Psoas muscle (tissue), 8 donors: Measurements from ENCODE around the gene RHAG. TPM values are rescaled to one million over a fixed set of nuclear protein-coding genes. Genes with fewer than 3 reads are reported as not detected.
"Not testable (repeated sequence)": the region's sequence is repeated elsewhere in the genome, so short reads cannot be mapped to it uniquely, and the experiment has no call there.

Source experiments
- ATAC-seq, 4 donors: fragments of 200-7000 bp; cut with Tn5 transposase; one replicate each; pipeline ENCODE4 v1.9.1; 2020; ENCODE audit warnings: moderate library complexity in 3 of 4, mild to moderate bottlenecking in 2 of 4
- DNase-seq, 2 donors: peaks; one replicate each; pipeline ENCODE4 v3.0.0-alpha.2; 2020
- H3K27ac ChIP-seq: fragments of 200-600 bp; one replicate; pipeline ENCODE4 v1.8.0; 2022
- H3K27me3 ChIP-seq, 3 donors: fragments of 200-600 bp in 1 of 3; one replicate each; pipeline versions ENCODE4 v1.6.1 to v1.8.0; 2013 to 2022; ENCODE audit warnings: low read length in 2 of 3, mild to moderate bottlenecking in 2 of 3, moderate library complexity in 1 of 3; ENCODE audit not compliant: insufficient read depth in 3 of 3
- H3K36me3 ChIP-seq, 2 donors: fragments of 200-600 bp in 1 of 2; one replicate each; pipeline versions ENCODE4 v1.6.1 to v1.8.0; 2013 to 2022; ENCODE audit warnings: low read depth in 1 of 2, mild to moderate bottlenecking in 1 of 2, moderate library complexity in 1 of 2; ENCODE audit not compliant: insufficient read depth in 1 of 2
- H3K4me1 ChIP-seq: fragments of 200-600 bp; one replicate; pipeline ENCODE4 v1.8.0; 2022
- H3K4me3 ChIP-seq: fragments of 200-600 bp; one replicate; pipeline ENCODE4 v1.8.0; 2022; ENCODE audit warnings: mild to moderate bottlenecking
- H3K9me3 ChIP-seq: fragments of 200-600 bp; one replicate; pipeline ENCODE4 v1.8.0; 2022
- WGBS, 3 donors: extraction: QIAGEN DNeasy Blood & Tissue Kit; methylation state at CpG; one replicate each; pipeline versions ENCODE4 v1.1.6 to v1.1.7; 2013; 5-methylcytosine and 5-hydroxymethylcytosine counted together
- intact Hi-C, 2 donors: fragments of 100-400 bp; cut with DNase I; formaldehyde crosslinking; loops; one replicate each; pipeline versions ENCODE4 v1.11.0 to v1.14.2; 2022
- polyA plus RNA-seq, 3 donors: library from polyadenylated mRNA; stranded (reverse); fragments of 200-250 nt; gene quantifications; one replicate each; pipeline ENCODE4 v1.2.3, GENCODE V29; 2013
- total RNA-seq, 4 donors: library from RNA; stranded (reverse); fragmentation: NEBNext Ultra II Directional in 2 of 4; extraction: Animal tissue kit (Norgen Biotek cat#: 25700) in 2 of 4; gene quantifications; one replicate each; pipeline versions ENCODE4 v1.2.1 to v1.2.4, GENCODE V29; 2021 to 2023
- TF ChIP-seq, protein P1 (sequence below): fragments of 200-600 bp; IDR thresholded peaks from one replicate; pipeline ENCODE4 v1.8.0; 2022; ENCODE audit warnings: antibody characterized with exemption
- donor health status: healthy with polysubstance abuse.
- donor health status: DM: no; HTN: no; CAD: no; lungs with moderate emphysema.
- donor health status: Bipolar disorder and iron deficiency.
- donor health status: healthy.
- donor health status: DM: yes; HTN: yes; CAD: no.
- donor health status: DM: no; HTN: no; CAD: no.
- donor health status: DM: no; HTN: no; CAD: no.
- donor health status: DM: yes; HTN: yes; CAD: no.

RHAG gene
- total and polyA plus RNA-seq, 7 donors = 0.04 TPM; not detected in 6

DNA sequence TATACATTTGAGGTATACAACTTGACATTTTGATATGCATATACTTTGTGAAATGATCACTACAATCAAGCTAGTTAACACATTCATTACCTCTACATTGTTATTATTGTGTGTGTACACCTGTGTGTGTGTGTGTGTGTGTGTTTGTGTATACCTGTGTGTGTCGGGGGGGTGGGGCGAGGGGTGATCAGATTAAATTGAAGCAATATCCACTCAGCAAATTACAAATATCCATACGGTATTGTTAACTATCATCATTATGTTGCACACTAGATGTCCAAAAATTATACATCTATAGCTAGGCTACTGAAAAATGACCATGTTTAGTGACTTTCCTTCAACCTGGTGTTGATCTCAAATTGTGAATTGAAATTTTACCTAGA is 1.8 kb downstream of the RHAG start:
- H3K4me1 ChIP-seq = no peaks in the 10 kb centered on the region
- ATAC-seq (no peak), DNase-seq (no peak)
- 77 to 92% (median 79%) methylated on average over 3 of the region's 3 CpGs for WGBS, 3 donors
- no peaks in the 10 kb centered on the region for H3K9me3 ChIP-seq
- TF ChIP-seq, protein P1, sequence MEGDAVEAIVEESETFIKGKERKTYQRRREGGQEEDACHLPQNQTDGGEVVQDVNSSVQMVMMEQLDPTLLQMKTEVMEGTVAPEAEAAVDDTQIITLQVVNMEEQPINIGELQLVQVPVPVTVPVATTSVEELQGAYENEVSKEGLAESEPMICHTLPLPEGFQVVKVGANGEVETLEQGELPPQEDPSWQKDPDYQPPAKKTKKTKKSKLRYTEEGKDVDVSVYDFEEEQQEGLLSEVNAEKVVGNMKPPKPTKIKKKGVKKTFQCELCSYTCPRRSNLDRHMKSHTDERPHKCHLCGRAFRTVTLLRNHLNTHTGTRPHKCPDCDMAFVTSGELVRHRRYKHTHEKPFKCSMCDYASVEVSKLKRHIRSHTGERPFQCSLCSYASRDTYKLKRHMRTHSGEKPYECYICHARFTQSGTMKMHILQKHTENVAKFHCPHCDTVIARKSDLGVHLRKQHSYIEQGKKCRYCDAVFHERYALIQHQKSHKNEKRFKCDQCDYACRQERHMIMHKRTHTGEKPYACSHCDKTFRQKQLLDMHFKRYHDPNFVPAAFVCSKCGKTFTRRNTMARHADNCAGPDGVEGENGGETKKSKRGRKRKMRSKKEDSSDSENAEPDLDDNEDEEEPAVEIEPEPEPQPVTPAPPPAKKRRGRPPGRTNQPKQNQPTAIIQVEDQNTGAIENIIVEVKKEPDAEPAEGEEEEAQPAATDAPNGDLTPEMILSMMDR = no peak
- intact Hi-C loops = no loop called here
- no peaks in the 10 kb centered on the region for H3K36me3 ChIP-seq
- no peak overlapping the region for H3K27ac ChIP-seq
- H3K27me3 ChIP-seq = no peaks in the 10 kb centered on the region
- H3K4me3 ChIP-seq = no peak overlapping the region

DNA sequence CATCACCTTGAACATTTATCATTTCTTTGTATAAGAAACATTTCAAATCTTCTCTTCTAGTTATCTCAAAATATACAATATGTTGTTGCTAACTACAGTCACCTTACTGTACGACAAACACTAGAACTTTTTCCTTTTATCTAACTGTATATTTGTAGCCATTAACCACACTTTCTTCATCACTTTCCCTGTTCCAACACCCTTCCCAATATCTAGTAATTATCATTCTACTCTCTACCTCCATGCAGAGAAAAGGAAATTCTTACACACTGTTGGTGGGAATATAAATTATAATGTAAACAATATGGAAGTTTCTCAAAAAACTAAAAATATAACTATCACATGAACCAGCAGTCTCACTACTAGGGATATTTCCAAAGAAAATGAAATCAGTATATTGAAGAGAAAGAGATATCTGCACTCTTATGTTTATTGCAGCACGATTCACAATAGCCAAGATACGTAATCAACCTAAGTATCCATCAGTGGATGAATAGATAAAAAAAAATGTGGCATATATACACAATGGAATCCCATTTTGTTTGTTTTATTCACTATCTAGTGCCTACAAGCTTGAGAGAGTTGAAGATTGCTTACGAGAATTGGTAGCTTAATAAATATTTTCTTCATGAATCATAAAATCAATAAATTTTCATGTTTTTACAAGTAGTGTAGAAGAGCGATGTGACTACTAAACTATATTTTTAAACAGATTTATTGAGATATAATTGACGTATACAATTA is 2.4 kb downstream of the RHAG start:
- H3K27me3 ChIP-seq = no peaks in the 10 kb centered on the region
- WGBS, 3 donors = 91 to 94% (median 91%) methylated on average over 6 of the region's 6 CpGs
- no peak overlapping the region for H3K27ac ChIP-seq
- no peak overlapping the region for H3K4me3 ChIP-seq
- ATAC-seq (no peak), DNase-seq (no peak)
- no peaks in the 10 kb centered on the region for H3K36me3 ChIP-seq
- H3K9me3 ChIP-seq = no peaks in the 10 kb centered on the region
- intact Hi-C loops = no loop called here
- no peaks in the 10 kb centered on the region for H3K4me1 ChIP-seq
- TF ChIP-seq, protein P1 = no peak

DNA sequence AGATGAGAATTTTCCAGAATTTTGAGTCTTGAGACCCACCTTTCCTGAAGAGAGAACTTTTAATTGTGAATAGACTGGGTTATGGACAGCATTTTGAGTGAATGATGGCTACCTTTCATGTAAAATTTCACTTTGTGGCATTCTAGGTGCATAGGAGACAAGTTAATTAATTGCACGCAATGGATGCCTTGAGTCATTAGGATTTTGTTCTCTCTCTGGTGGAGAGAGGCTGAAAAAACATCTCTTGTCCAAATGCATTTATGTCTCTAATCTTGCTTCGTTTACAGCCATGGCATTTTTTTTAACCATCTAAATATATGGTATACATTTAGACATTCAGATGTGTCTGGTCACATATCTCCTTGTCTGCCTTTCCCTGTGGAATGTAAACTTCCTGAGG is 3.1 kb downstream of the RHAG start:
- no peak overlapping the region for H3K27ac ChIP-seq
- no peak overlapping the region for H3K4me3 ChIP-seq
- H3K27me3 ChIP-seq = no peaks in the 10 kb centered on the region
- no peaks in the 10 kb centered on the region for H3K9me3 ChIP-seq
- WGBS, 3 donors = 81 to 87% (median 84%) methylated on average over 2 of the region's 2 CpGs
- ATAC-seq (no peak), DNase-seq (no peak)
- TF ChIP-seq, protein P1 = no peak
- H3K4me1 ChIP-seq = no peaks in the 10 kb centered on the region
- intact Hi-C loops = no loop called here
- no peaks in the 10 kb centered on the region for H3K36me3 ChIP-seq

DNA sequence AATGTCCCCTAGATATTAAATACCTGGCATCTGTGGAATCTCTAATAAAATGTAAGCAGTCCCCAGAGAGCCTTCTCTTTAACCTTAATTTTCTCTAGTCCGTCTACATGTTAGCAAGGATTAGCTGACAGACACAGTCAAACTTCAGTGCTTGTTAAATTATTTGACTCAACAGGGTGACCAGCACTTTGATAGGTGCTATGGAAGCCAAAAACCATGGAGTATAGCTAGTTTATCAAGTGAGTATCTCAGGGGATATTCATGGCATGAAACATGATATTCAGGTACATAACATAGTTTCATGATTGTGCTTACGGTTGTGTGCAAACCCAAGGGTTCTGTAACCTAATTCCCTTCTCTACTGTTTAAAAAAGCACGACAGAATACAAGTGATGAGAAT is 3.9 kb downstream of the RHAG start:
- Histone ChIP-seq H3K4me3 (no peak overlapping the region), H3K4me1 (no peaks in the 10 kb centered on the region), H3K36me3 (no peaks in the 10 kb centered on the region), H3K9me3 (no peaks in the 10 kb centered on the region), H3K27me3 (no peaks in the 10 kb centered on the region), H3K27ac (no peak overlapping the region)
- ATAC-seq = no peak
- TF ChIP-seq, protein P1 = no peak
- intact Hi-C loops = no loop called here
- DNase-seq = no peak
- 52 to 57% (median 57%) methylated on average over 3 of the region's 3 CpGs for WGBS, 3 donors

DNA sequence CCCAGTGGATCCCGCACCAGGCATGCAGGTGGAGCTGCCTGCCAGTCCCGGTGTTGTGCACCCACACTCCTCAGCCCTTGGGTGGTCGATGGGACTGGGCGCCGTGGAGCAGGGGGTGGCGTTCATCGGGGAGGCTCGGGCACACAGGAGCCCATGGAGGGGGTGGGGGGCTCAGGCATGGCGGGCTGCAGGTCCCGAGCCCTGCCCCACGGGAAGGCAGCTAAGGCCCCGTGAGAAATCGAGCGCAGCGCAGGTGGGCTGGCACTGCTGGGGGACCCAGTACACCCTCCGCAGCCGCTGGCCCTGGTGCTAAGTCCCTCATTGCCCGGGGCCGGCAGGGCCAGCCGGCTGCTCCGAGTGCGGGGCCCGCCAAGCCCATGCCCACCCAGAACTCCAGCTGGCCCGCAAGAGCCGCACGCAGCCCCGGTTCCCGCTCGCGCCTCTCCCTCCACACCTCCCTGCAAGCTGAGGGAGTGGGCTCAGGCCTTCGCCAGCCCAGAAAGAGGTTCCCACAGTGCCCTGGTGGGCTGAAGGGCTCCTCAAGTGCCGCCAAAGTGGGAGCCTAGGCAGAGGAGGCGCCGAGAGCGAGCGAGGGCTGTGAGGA is 7.1 kb downstream of the RHAG start:
- H3K9me3 ChIP-seq, H3K4me1 ChIP-seq, ATAC-seq, H3K27ac ChIP-seq, intact Hi-C loops, H3K36me3 ChIP-seq, DNase-seq, H3K4me3 ChIP-seq, H3K27me3 ChIP-seq: not testable (repeated sequence)
- WGBS, 3 donors = 94 to 97% (median 96%) methylated on average over 35 to 36 of the region's 36 CpGs
